Germinal center (tissue), 1 donor: ENCODE measurements around the gene CHRM5.

Experiments
- DNase-seq: peaks from one replicate; pipeline ENCODE4 v3.0.0; 2012; ENCODE audit warnings: mixed read lengths, low spot score

CHRM5 gene, protein sequence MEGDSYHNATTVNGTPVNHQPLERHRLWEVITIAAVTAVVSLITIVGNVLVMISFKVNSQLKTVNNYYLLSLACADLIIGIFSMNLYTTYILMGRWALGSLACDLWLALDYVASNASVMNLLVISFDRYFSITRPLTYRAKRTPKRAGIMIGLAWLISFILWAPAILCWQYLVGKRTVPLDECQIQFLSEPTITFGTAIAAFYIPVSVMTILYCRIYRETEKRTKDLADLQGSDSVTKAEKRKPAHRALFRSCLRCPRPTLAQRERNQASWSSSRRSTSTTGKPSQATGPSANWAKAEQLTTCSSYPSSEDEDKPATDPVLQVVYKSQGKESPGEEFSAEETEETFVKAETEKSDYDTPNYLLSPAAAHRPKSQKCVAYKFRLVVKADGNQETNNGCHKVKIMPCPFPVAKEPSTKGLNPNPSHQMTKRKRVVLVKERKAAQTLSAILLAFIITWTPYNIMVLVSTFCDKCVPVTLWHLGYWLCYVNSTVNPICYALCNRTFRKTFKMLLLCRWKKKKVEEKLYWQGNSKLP

DNA sequence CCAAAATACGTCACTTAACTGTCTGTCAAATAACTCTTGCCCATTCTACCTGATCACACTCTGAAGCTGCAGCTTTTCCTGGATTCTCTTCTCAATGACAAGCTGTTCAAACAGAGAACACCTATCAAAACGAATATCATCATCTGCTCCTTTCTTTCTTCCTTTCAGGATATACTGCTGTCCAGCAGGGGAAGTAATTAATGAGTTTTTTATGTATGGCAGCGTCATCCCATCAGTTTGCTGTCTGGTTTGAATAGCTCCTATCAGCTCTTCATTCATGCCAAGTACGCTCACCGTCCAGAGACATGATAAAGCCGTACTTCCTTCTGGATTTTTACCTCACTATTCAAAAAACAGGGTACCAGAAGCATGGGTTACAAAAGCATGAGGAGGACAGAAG lies at the start of gene CHRM5:
CHRM5 (plus strand) TSS at position 274 of the 400 bp plus-strand sequence. CDS start 94,221 bp downstream, outside the sequence.
- DNase-seq: no peak

DNA sequence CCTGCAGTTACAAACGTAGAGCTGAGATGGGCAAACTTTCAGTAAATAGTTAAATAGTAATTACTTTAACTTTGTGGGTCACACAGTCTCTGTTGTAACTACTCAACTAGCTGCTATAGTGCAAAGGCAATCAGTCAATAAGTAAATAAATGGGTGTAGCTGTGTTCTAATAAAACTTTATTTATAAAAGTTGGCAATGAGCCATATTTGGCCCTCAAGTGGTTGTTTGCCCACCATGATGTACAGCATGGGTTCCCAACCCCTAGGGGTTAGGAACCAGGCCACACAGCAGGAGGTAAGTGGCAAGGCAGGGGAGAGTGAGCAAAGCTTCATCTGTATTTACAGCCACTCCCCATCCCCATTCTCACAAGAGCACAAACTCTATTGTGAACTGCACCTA lies 44.9 kb upstream of the CHRM5 start:
- no peak for DNase-seq

DNA sequence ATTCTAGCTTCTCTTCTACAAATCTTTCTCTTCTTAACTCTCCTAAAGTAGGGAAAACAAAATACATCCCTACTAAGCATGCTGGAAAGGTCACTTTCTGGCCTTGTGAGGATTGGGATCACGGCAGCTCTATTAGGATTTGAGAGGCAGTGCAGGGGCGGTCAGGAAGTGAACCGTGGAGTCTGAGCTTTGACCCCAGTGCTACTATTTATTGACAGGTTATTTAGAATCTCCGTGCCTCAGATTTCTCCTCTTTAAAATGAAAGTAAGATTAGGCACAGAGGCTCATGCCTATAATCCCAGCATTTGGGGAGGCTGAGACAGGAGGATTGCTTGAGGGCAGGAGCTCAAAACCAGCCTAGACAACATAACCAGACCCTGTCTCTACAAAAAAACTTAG lies 42.0 kb upstream of the CHRM5 start:
- no peak for DNase-seq

GRCh38 chr15:33932734-33933133 lies 35.6 kb upstream of the CHRM5 start:
- no peak for DNase-seq

- no peak for DNase-seq
Measured at GRCh38 chr15:33934396-33934795, 33.9 kb upstream of the CHRM5 start.

DNA sequence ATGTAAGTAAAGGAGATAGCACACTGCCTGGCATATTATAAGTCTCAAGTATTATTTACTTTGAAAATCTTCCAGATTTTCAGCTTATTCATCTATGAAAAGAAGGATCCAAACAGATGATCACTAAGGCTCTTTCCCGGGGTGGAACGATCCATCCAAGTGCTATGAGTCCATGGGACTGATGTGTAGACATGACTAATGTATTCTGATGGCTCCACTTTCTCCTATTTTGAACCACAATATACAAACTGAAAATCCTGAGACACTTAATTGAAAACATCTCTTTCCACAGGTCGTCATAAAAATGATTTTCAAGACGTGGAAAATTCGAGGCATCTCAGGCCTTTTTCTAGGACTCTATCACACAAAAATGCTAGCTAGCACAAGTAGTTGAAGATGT lies 33.4 kb upstream of the CHRM5 start:
- no peak for DNase-seq

DNA sequence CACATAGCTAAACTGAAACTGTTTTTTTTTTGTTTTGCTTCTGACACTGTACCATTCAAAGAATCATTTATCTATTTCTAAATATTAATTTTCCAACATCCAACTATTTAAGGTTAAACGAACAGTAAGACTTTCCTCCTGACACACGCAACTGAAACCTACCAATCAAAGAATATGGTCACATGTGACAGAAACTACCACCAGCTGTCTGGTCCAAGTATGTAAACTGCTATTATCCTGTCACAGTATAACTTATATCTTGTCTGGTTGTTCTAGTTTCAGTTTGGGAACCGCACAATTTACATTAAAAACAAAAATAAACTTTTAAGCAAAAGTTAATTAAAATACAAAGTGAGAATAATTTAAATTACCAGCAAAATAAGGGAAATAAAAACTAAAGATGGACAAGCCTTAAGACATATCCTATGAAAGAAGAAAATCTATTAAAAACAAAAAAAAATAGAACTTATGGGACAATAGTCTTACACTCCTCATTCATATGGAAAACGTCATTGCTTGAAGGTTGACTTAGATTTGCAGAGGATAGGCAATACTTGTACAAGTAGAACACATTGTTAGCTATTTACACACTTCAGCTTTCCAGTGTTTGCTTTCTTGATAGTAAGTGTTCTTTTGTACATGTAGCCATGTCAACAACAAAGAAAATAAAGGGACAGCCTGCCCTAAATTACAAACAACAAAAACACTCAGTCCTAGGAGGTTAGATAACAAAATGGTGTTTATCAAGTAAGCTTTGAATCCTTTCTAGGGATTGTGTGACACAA lies 26.8 kb upstream of the CHRM5 start:
- no peak for DNase-seq

- DNase-seq: no peak
Measured at GRCh38 chr15:33946152-33946551, 22.1 kb upstream of the CHRM5 start.

- DNase-seq: no peak
Measured at GRCh38 chr15:33955945-33956344, 12.4 kb upstream of the CHRM5 start.

DNA sequence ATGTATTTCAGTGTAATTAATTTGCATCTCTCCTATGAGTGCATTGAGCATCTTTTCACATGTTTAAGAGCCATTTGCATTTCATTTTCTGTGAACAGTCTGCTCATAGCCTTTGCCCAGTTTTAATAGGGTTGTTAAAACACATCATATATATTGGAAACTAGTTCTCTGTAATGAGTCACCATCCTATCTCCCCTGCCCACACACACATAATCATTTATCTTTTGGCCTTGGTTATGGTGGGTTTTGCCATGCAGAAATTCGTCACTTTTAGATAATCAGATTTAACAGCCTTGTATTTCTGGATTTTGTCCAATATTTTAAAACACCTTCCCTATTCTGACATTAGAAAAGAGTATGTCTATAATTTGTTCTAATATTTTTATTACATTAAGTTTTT lies 11.9 kb upstream of the CHRM5 start:
- no peak for DNase-seq

- no peak for DNase-seq
Measured at GRCh38 chr15:33959844-33960548, 8.3 kb upstream of the CHRM5 start.

DNA sequence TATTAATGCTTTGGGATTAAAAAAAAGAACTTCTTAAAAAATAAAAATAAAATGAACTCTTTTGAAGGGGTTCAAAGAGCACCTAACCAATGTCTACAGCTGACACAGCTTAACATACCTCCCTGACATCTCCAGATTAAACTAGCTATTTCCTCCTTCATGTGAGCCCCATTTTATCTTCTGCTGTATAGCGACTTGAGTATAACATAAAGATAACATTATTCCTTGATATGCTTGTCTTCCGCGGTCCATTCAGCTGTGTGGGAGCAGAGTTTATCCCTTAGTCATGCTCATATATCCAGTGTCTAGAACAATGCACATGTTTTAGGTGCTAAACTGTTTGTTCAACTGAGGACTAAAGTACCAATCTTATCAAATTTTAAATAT lies 7.8 kb upstream of the CHRM5 start:
- no peak for DNase-seq

DNA sequence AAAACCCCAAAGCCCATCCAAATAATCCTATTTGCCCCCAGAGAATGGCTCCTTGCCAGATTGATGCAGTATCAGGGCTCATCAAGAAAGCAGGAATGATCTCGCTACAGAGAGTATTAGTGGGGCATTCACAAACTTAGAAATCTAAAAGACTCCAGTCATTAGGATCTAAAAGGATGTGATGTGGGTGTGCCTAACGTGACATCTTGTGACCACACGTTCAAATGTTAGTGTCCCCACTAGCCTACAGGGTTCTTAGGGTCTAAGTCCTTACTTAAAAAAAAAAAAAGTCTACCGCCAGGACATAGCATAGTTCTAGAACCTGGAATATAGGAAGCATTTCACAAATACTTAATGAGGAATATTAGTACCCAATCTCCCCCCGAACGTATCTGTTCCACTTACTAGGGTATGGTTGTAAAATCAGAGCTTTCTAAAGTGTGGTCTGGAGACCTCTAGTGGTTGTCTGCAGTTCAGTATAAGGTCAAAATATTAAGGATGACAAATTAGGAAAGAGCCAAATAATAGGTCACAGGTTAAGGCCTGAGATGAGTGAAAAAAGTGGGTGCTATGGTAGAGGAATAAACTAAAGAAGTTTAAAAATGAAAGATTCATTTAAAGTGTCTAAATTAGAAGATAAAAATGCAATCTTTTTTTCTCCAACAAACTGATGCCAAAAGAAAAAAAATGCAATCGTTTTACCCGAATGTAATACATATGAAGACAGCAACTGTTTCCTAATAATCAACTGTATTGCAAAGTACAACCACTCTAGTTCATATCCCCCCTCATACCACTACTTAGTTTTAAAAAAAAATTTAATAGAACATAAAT lies 4.2 kb upstream of the CHRM5 start:
- no peak for DNase-seq

GRCh38 chr15:33964665-33965040 lies 3.6 kb upstream of the CHRM5 start:
- no peak for DNase-seq

GRCh38 chr15:33968821-33969220 lies 524 bp downstream of the CHRM5 start:
- DNase-seq: no peak

GRCh38 chr15:33971811-33972210 lies 3.5 kb downstream of the CHRM5 start:
- no peak for DNase-seq

GRCh38 chr15:33975022-33975565 lies 6.8 kb downstream of the CHRM5 start:
- DNase-seq: no peak

GRCh38 chr15:33980159-33980558 lies 11.9 kb downstream of the CHRM5 start:
- no peak for DNase-seq

- DNase-seq: no peak
Measured at GRCh38 chr15:33982516-33982915, 14.2 kb downstream of the CHRM5 start.

- DNase-seq: no peak
Measured at GRCh38 chr15:33985287-33985686, 17.0 kb downstream of the CHRM5 start.

GRCh38 chr15:33985751-33986150 lies 17.5 kb downstream of the CHRM5 start:
- DNase-seq: no peak
